Right atrium auricular region (tissue), 2 donors: ENCODE results near the gene STEAP3. TPM values are rescaled to one million over a fixed set of nuclear protein-coding genes. Genes with fewer than 3 reads are reported as not detected.

ENCODE experiments used
- DNase-seq: peaks from one replicate; pipeline ENCODE4 v3.0.0-alpha.2; 2019; ENCODE audit warnings: low spot score
- H3K27ac ChIP-seq, 2 donors: fragments of 200-600 bp; sonication (generic); 1 replicate in 1 of 2; 2 replicates in 1 of 2; pipeline ENCODE4 v1.5.1; 2016 to 2019
- H3K27me3 ChIP-seq, 2 donors: fragments of 200-600 bp; sonication (generic); one replicate each; pipeline versions ENCODE4 v1.5.1 to v1.6.0; 2017 to 2019
- H3K36me3 ChIP-seq: fragments of 200-600 bp; sonication (generic); one replicate; pipeline ENCODE4 v1.5.1; 2016
- H3K4me1 ChIP-seq, 2 donors: fragments of 200-600 bp; sonication (generic); one replicate each; pipeline versions ENCODE4 v1.5.1 to v1.6.0; 2017 to 2019
- H3K4me3 ChIP-seq, 2 donors: fragments of 200-600 bp; sonication (generic); 1 replicate in 1 of 2; 2 replicates in 1 of 2; pipeline ENCODE4 v1.5.1; 2017 to 2019; ENCODE audit warnings: mild to moderate bottlenecking in 1 of 2, moderate library complexity in 1 of 2
- H3K9me3 ChIP-seq, 2 donors: fragments of 200-600 bp; sonication (generic); one replicate each; pipeline ENCODE4 v1.5.1; 2019
- total RNA-seq, 2 donors: library from RNA; depleted of rRNA; stranded (reverse); fragments of >200 nt; gene quantifications; one replicate each; pipeline ENCODE4 v1.1.0, GENCODE V29; 2016
- TF ChIP-seq, protein P1 (sequence below), 2 donors: fragments of 200-600 bp; sonication (generic); IDR thresholded peaks; one replicate each; pipeline ENCODE4 v1.5.1; 2019; ENCODE audit warnings: antibody characterized with exemption in 2 of 2

The STEAP3 gene
- total RNA-seq, 2 donors from 2014 or later: 4.4 to 8.2 TPM

DNA sequence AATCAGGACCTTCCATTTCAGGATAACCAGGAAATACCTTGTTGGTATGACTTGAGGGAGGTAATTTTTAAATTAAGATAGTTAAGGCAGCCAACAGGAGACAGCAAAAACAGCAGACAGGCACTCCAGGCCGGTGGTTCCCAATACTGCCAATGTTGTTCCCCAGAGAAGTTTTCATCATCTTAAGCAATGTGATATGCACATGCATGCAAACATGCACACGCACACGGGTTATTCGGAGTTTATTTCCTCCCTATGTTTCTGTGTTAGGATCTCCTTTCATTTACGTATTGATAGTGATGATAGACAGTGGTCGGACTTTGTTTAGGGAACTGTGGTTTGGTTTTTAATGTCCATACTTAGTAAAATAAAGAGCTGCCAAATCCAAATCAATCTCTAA is 55.3 kb downstream of the STEAP3 start:
- TF ChIP-seq, protein P1, sequence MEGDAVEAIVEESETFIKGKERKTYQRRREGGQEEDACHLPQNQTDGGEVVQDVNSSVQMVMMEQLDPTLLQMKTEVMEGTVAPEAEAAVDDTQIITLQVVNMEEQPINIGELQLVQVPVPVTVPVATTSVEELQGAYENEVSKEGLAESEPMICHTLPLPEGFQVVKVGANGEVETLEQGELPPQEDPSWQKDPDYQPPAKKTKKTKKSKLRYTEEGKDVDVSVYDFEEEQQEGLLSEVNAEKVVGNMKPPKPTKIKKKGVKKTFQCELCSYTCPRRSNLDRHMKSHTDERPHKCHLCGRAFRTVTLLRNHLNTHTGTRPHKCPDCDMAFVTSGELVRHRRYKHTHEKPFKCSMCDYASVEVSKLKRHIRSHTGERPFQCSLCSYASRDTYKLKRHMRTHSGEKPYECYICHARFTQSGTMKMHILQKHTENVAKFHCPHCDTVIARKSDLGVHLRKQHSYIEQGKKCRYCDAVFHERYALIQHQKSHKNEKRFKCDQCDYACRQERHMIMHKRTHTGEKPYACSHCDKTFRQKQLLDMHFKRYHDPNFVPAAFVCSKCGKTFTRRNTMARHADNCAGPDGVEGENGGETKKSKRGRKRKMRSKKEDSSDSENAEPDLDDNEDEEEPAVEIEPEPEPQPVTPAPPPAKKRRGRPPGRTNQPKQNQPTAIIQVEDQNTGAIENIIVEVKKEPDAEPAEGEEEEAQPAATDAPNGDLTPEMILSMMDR (IDR thresholded peaks at IDR 0.05): no peak
- Histone ChIP-seq H3K4me3 (no peak overlapping the region), H3K4me1 (peaks cover 0 to 12% of the 10 kb centered on the region in 2 donors), H3K27me3 (no peaks in the 10 kb centered on the region), H3K36me3 (no peaks in the 10 kb centered on the region), H3K9me3 (no peaks in the 10 kb centered on the region), H3K27ac (no peak overlapping the region)
- DNase-seq: no peak

DNA sequence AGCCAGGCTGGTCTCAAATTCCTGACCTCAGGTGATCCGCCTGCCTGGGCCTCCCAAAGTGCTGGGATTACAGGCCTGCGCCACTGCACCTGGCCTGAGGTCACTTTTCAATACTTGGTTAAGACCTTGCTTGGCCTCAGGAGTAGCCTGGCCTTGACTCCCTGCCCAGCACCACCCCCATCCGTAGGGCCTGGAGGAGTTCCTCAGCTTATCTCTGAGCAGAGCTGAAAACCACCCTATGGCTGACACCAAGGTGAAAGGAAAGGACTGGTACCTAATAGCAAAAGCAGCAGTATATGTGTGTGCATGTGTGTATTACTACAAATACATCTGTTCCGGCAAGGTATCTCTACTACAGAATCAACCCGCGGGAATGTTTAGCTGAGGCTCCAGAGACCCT is 56.0 kb downstream of the STEAP3 start:
- H3K27me3 ChIP-seq: no peaks in the 10 kb centered on the region
- DNase-seq: no peak
- peaks cover 0 to 12% of the 10 kb centered on the region in 2 donors for H3K4me1 ChIP-seq
- no peak overlapping the region for H3K27ac ChIP-seq
- H3K36me3 ChIP-seq: no peaks in the 10 kb centered on the region
- no peak overlapping the region for H3K4me3 ChIP-seq
- H3K9me3 ChIP-seq: no peaks in the 10 kb centered on the region
- TF ChIP-seq, protein P1 (IDR thresholded peaks at IDR 0.05): no peak

DNA sequence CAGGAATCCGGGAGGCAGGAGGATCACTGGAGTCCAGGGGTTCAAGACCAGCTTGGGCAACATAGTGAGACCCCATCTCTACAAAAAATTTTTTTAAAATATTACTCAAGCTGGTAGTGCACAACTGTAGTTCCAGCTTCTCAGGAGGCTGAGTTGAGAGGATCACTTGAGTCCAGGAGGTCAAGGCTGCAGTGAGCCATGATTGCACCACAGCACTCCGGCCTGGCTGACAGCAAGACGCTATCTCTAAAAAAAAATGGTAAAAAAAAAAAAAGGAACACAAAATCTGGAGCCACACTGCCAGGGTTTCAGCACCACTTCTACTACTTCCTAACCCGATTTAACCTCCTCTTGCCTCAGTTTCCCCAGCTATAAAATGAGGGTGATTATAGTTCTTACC is 57.0 kb downstream of the STEAP3 start:
- TF ChIP-seq, protein P1 (IDR thresholded peaks at IDR 0.05): no peak
- Histone ChIP-seq H3K27me3 (no peaks in the 10 kb centered on the region), H3K4me3 (no peak overlapping the region), H3K4me1 (peaks cover 0 to 12% of the 10 kb centered on the region in 2 donors), H3K27ac (no peak overlapping the region), H3K36me3 (no peaks in the 10 kb centered on the region), H3K9me3 (no peaks in the 10 kb centered on the region)
- no peak for DNase-seq

DNA sequence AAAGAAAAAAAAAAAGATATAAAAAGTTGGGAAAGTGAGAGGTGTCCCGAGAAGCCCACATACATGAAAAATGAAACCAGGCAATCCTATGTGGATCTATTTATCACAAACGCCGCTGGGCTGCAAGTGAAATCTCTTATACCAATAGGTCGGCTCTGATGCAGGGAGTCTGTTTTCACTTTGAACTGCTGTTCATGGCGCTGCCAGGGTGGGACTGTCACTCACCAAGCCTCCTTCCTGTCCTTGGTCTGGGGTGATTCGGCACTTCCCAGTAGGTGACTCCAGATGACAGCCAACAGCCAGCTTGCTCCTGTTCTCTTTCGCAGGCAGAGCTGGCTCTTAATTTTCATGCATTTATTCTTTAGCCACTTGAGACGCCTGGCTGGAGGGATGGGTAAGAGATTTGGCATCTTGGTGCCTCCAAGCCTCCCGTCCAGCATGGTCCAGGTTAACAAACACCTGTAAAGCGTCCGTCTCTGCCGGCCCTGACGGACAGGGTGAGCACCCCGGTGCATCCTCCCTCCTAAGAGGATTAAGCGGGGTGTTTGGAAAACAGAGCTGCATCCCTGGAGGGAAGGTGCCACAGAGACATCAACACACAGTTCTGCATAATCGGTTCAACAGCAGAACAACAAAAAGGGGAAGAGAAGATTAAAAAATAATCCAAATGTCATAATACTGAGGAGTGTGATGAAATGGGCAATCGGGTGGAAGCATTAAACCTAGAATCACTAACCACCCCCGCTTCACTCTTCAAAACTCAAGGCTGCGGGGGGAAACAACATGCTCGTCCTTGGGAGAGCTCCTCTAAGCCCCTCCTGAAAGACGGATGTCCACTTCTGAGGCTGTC is 58.7 kb downstream of the STEAP3 start:
- Histone ChIP-seq H3K9me3 (no peaks in the 10 kb centered on the region), H3K27ac (peak overlapping the region; percentile 31 to 37), H3K4me3 (no peak overlapping the region), H3K4me1 (peaks cover 0 to 12% of the 10 kb centered on the region in 2 donors), H3K36me3 (no peaks in the 10 kb centered on the region), H3K27me3 (no peaks in the 10 kb centered on the region)
- TF ChIP-seq, protein P1 (IDR thresholded peaks at IDR 0.05): no peak
- no peak for DNase-seq

DNA sequence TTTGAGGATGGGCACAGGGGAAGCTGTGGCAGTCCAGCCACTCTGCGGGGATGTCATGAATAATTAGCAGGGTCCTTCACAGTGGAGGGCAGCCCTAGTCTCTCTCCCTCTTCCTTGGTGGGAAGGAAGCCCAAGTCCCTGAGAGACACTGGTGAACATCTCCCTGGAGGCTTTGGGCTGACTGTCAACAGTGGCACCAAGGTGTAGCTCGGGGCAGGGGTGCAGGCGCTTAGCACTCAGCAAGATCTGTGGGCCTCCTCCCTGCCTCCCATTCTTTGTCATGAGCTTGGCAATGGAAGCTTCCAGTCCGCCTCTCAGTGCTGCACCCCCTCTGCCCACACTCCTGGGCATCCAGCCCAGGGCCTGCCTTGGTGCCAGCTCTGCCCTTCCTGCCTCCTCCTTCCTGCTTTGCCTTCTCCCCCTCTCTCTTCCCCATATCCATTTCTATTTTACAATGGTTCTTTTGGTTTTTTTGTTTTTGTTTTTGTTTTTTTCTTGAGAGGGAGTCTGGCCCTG is 59.4 kb downstream of the STEAP3 start:
- Histone ChIP-seq H3K27me3 (no peaks in the 10 kb centered on the region), H3K36me3 (no peaks in the 10 kb centered on the region), H3K9me3 (no peaks in the 10 kb centered on the region), H3K4me1 (peaks cover 0 to 12% of the 10 kb centered on the region in 2 donors), H3K4me3 (no peak overlapping the region), H3K27ac (peak overlapping the region; percentile 31 to 37)
- TF ChIP-seq, protein P1 (IDR thresholded peaks at IDR 0.05): no peak
- DNase-seq: no peak
